Measurements from ENCODE around the gene KICS2. TPM values are rescaled to one million over a fixed set of nuclear protein-coding genes. Genes with fewer than 3 reads are reported as not detected.

KICS2 gene
- total and polyA plus RNA-seq, 9 of the 15 experiments (the other 6 are each of a cell fraction or from before 2014, with no cell fraction given) = 2.3 to 6.4 (median 5.5) TPM

DNA sequence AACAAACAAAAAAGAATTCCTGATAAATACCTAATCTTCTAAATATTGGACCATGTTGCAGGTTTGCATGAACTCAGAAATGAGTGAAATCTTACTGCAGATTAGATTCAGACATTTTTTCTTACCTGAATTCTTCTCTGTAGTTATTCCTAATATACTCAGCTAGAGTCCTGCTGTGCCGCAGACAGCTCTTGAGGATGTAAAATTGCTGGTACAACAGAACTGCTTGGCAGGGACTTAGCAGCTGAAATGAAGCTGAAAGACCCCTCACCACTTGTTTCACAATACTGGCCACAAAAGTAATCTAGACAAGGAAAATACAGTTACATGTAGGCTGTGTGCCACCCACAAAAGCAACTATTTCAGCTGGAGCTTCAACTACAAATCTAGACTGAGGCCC lies 48.3 kb upstream of the KICS2 start:
- peaks cover 9 to 31% of the 10 kb centered on the region in 2 experiments; a peak in 4 of 5 replicates for H3K27me3 ChIP-seq (ENCODE audit: control insufficient read depth in 2 of 2, insufficient read depth in 2 of 2, low read length in 2 of 2)
- no peak for FAIRE-seq
- H4K20me1 ChIP-seq (replicated peaks; ENCODE audit: control insufficient read depth, insufficient read depth, low read length) = no peaks in the 10 kb centered on the region
- no peaks in the 10 kb centered on the region for H3K9me1 ChIP-seq (ENCODE audit: control insufficient read depth, insufficient read depth, low read length)
- no peak overlapping the region for H2AFZ ChIP-seq (ENCODE audit: low read depth, low read length)
- TF ChIP-seq SMARCE1 (IDR thresholded peaks at IDR 0.05) (no peak), TCF7 (IDR thresholded peaks at IDR 0.05; ENCODE audit: borderline replicate concordance) (no peak), ZNF239 (CRISPR knock-in tag; IDR thresholded peaks at IDR 0.05) (no peak), BDP1 (IDR thresholded peaks at IDR 0.05; ENCODE audit: insufficient read depth, insufficient read length) (no peak), BACH1 (tag; IDR thresholded peaks at IDR 0.05) (no peak), SMAD1 (IDR thresholded peaks at IDR 0.05; ENCODE audit: low read depth, low read length, partially characterized antibody) (no peak), NFRKB (IDR thresholded peaks at IDR 0.05; ENCODE audit: low read depth) (no peak), RHOXF2B (CRISPR knock-in tag; conservative IDR thresholded peaks at IDR 0.05) (no peak)
- H3K4me1 ChIP-seq (replicated peaks in 1 of 2; ENCODE audit: control insufficient read depth in 2 of 2, insufficient read depth in 2 of 2, low read length in 2 of 2) = no peaks in the 10 kb centered on the region
- 5% methylated on average over 1 of the region's 1 CpG for WGBS (ENCODE audit: insufficient coverage, low coverage, missing lambda C conversion rate)
- no TSS peak for BruUV-seq (replicated peaks)
- H3K27ac ChIP-seq (ENCODE audit: extremely low read depth, low read depth, low read length) = no peak overlapping the region
- no peak overlapping the region for H3K4me3 ChIP-seq
- no peak overlapping the region for H3K9ac ChIP-seq (ENCODE audit: insufficient read depth in 1 of 2, low read depth in 2 of 2, low read length in 2 of 2)
- POLR2A ChIA-PET = interaction anchor here (0.6 kb wide), 1 partner anchor 94 kb away, joined by 3 read pairs; no protein-coding TSS in a partner anchor
- no peaks in the 10 kb centered on the region for H3K9me3 ChIP-seq (replicated peaks; ENCODE audit: control insufficient read depth, insufficient read depth, low read depth, low read length)
- no peaks in the 10 kb centered on the region for H3K36me3 ChIP-seq (ENCODE audit: control insufficient read depth, insufficient read depth, low read length)
- no peaks in the 10 kb centered on the region for H3K79me2 ChIP-seq (ENCODE audit: control insufficient read depth, insufficient read depth, low read length)
- H3K4me2 ChIP-seq (ENCODE audit: insufficient read depth, low read length) = no peak overlapping the region
- no peak for DNase-seq (ENCODE audit: extremely low read depth in 1 of 4, low spot score in 3 of 4)
- in situ Hi-C loops (cut with MboI) (loop anchor here (5.0 to 25.0 kb wide), 2 partner anchors 117 to 858 kb away; no protein-coding TSS in a partner anchor), intact Hi-C loops (cut with micrococcal nuclease) (loop anchor here (5.0 kb wide), 1 partner anchor 47 kb away; no protein-coding TSS in a partner anchor)
- ATAC-seq = no peak
- CTCF ChIA-PET (ENCODE audit: low intra/inter-chr PET ratio) = no interaction called here

Data from K562 (cell line).